GM19099 (cell line): Measurements from ENCODE around the gene MVK.

Source experiments
- POLR2A ChIP-seq: IDR thresholded peaks from 3 replicates; pipeline ENCODE4 v1.6.1; 2011; ENCODE audit warnings: low read depth; ENCODE audit not compliant: insufficient read length; ENCODE audit errors: extremely low read depth

Gene MVK

GRCh38 chr12:109555431-109556315 lies 17.9 kb upstream of the MVK start:
- TF ChIP-seq POLR2A, result no peak

GRCh38 chr12:109557200-109557599 lies 16.4 kb upstream of the MVK start:
- no peak for TF ChIP-seq POLR2A

GRCh38 chr12:109557805-109558204 lies 15.8 kb upstream of the MVK start:
- TF ChIP-seq POLR2A, result no peak

GRCh38 chr12:109558374-109559199 lies 15.0 kb upstream of the MVK start:
- no peak for TF ChIP-seq POLR2A

- TF ChIP-seq POLR2A, result no peak
These were observed 14.4 kb upstream of the MVK start for GRCh38 chr12:109559200-109559505.

GRCh38 chr12:109559601-109560000 lies 14.0 kb upstream of the MVK start:
- no peak for TF ChIP-seq POLR2A

- TF ChIP-seq POLR2A, result no peak
These were observed 12.5 kb upstream of the MVK start for GRCh38 chr12:109560867-109561710.

GRCh38 chr12:109561711-109562030 lies 11.9 kb upstream of the MVK start:
- TF ChIP-seq POLR2A, result no peak

GRCh38 chr12:109562871-109563270 lies 10.7 kb upstream of the MVK start:
- TF ChIP-seq POLR2A, result no peak

- no peak for TF ChIP-seq POLR2A
These were observed 10.0 kb upstream of the MVK start for GRCh38 chr12:109563291-109564284.

GRCh38 chr12:109566424-109566823 lies 7.2 kb upstream of the MVK start:
- TF ChIP-seq POLR2A, result no peak

GRCh38 chr12:109567296-109567695 lies 6.3 kb upstream of the MVK start:
- TF ChIP-seq POLR2A, result no peak

GRCh38 chr12:109567967-109568366 lies 5.6 kb upstream of the MVK start:
- TF ChIP-seq POLR2A, result no peak

- TF ChIP-seq POLR2A, result no peak
These were observed 5.1 kb upstream of the MVK start for GRCh38 chr12:109568486-109568885.
